ENCODE results near the gene ANKRD36.
"Not testable (repeated sequence)": the region's sequence is repeated elsewhere in the genome, so short reads cannot be mapped to it uniquely, and the experiment has no call there.

DNA sequence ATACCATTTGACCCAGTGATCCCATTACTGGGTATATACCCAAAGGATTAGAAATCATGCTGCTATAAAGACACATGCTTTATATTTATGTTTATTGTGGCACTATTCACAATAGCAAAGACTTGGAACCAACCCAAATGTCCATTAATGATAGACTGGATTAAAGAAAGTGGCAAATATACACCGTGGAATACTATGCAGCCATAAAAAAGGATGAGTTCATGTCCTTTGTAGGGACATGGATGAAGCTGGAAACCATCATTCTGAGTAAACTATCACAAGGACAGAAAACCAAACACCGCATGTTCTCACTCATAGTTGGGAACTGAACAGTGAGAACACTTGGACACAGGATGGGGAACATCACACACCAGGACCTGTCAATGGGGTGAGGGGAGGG lies 6.1 kb upstream of the ANKRD36 start:
- TF ChIP-seq POLR2A, CTCF (IDR thresholded peaks at IDR 0.05): not testable (repeated sequence)

All from sigmoid colon (tissue), 3 donors.